ENCODE data around the gene ILDR2. TPM values are rescaled to one million over a fixed set of nuclear protein-coding genes. Genes with fewer than 3 reads are reported as not detected.
A peak's percentile ranks its signal among the peaks of the same experiment; 100 is the strongest.

ILDR2 gene
- total and polyA plus RNA-seq, 2 donors (not counting 3 experiments of a cell fraction or from before 2014, with no cell fraction given) = not detected

DNA sequence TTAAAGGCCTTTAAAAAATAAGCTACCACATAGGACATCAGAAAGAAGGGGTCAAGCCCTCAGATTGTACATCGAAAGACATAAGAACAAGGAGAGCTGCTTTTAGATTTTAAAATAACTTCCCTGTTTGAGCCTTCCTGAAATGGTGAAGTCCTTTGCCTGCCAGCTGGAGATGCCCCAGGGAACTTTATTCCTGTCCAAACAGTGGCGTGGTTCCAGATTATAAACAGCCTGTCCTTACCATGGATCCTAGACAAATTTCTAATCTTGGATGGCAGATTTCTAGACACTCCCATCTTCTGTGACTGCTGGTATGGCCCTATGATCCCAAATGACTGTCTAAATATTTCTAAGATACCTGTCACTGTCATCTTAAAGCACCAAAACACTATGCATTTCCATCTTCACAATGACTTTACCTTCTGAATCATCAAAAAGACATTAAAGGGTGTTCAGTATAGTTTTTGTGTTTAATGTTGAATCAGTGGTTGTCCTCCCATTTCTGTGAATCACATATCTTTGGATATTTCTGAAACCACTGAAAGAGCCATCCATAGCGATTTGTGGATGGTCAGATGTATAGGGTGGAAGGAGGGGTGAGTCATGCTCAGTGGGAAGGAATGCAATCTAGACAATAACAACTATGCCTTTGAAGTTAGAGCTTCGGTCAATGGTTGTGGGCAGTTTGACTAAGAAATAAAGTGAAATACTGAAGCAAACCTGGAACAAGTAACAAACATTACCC lies 23.2 kb downstream of the ILDR2 start:
- FAIRE-seq = no peak
- Histone ChIP-seq H2AFZ (ENCODE audit: low read depth, low read length) (no peak overlapping the region), H3K9me3 (replicated peaks; ENCODE audit: control insufficient read depth, insufficient read depth, low read length) (no peaks in the 10 kb centered on the region), H3K4me1 (ENCODE audit: control insufficient read depth, extremely low read depth, insufficient read depth, low read length) (no peaks in the 10 kb centered on the region), H3K36me3 (ENCODE audit: control insufficient read depth in 2 of 2, extremely low read depth in 1 of 2, insufficient read depth in 2 of 2, low read length in 2 of 2) (no peaks in the 10 kb centered on the region), H3K27ac (ENCODE audit: insufficient read depth, low read depth, low read length) (no peak overlapping the region), H3K27me3 (ENCODE audit: control insufficient read depth in 2 of 2, insufficient read depth in 2 of 2, low read length in 2 of 2) (peaks cover 9 to 10% of the 10 kb centered on the region in 2 experiments), H3K79me2 (ENCODE audit: control insufficient read depth, insufficient read depth, low read length) (no peaks in the 10 kb centered on the region), H3K9me1 (replicated peaks; ENCODE audit: control insufficient read depth, extremely low read depth, insufficient read depth, low read length) (no peaks in the 10 kb centered on the region), H3K4me2 (ENCODE audit: insufficient read depth, low read length) (no peak overlapping the region), H3K4me3 (replicated peaks in 1 of 3; ENCODE audit: insufficient read depth in 1 of 3, low read depth in 1 of 3, low read length in 3 of 3) (no peak overlapping the region), H4K20me1 (replicated peaks; ENCODE audit: control insufficient read depth, extremely low read depth, insufficient read depth, low read length) (no peaks in the 10 kb centered on the region), H3K9ac (replicated peaks; ENCODE audit: extremely low read depth, insufficient read depth, low read length) (no peak overlapping the region)
- intact Hi-C loops (cut with micrococcal nuclease) = no loop called here
- POLR2A ChIA-PET = no interaction called here
- CTCF ChIA-PET = no interaction called here
- peak; percentile 40 for TF ChIP-seq FOS (IDR thresholded peaks at IDR 0.05; ENCODE audit: borderline replicate concordance, insufficient read depth, low read length)
- TF ChIP-seq POLR2A (IDR thresholded peaks at IDR 0.05; ENCODE audit: low read depth, low read length) = no peak
- DNase-seq (ENCODE audit: low read depth, low spot score) = no peak
- dilution Hi-C loops (cut with MboI; ENCODE audit: extremely low pct_ligation_motif_present, low sequenced_read_pairs) = no loop called here
- BruUV-seq (replicated peaks) = no TSS peak

DNA sequence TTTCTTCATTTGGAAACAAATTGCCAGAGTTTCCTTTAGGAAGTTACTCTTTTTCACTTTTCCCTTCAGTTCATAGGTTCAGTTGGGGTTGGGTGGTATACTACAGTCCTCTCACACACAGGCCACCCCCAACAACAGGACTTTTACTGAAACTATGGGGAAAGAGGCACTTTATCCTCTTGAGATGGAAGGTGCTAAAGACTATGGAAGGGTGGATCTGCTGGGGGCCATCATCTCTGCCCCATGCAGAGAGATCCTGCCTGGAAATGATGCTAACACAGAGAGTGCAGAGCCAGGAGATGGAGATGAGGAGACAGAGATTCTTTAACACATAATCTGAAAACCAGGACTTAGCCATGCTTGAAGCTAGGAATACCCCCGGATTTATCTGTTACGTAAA lies 24.3 kb downstream of the ILDR2 start:
- no peak overlapping the region for H3K9ac ChIP-seq (replicated peaks; ENCODE audit: extremely low read depth, insufficient read depth, low read length)
- H3K79me2 ChIP-seq (ENCODE audit: control insufficient read depth, insufficient read depth, low read length) = no peaks in the 10 kb centered on the region
- H3K4me2 ChIP-seq (ENCODE audit: insufficient read depth, low read length) = no peak overlapping the region
- peaks cover 14 to 17% of the 10 kb centered on the region in 2 experiments for H3K27me3 ChIP-seq (ENCODE audit: control insufficient read depth in 2 of 2, insufficient read depth in 2 of 2, low read length in 2 of 2)
- H2AFZ ChIP-seq (ENCODE audit: low read depth, low read length) = no peak overlapping the region
- BruUV-seq (replicated peaks) = no TSS peak
- H3K4me1 ChIP-seq (ENCODE audit: control insufficient read depth, extremely low read depth, insufficient read depth, low read length) = no peaks in the 10 kb centered on the region
- CTCF ChIA-PET = no interaction called here
- dilution Hi-C loops (cut with MboI; ENCODE audit: extremely low pct_ligation_motif_present, low sequenced_read_pairs) (no loop called here), intact Hi-C loops (cut with micrococcal nuclease) (no loop called here)
- TF ChIP-seq, protein P1, sequence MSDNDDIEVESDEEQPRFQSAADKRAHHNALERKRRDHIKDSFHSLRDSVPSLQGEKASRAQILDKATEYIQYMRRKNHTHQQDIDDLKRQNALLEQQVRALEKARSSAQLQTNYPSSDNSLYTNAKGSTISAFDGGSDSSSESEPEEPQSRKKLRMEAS (IDR thresholded peaks at IDR 0.05; ENCODE audit: insufficient read depth, insufficient read length) = no peak
- TF ChIP-seq GATA2 (IDR thresholded peaks at IDR 0.05; ENCODE audit: insufficient read depth, insufficient read length, low read depth, low read length) (no peak), POLR2AphosphoS5 (IDR thresholded peaks at IDR 0.05; ENCODE audit: insufficient read depth, low read depth, low read length) (no peak), JUN (IDR thresholded peaks at IDR 0.05; ENCODE audit: borderline replicate concordance, insufficient read depth, insufficient read length, low read depth) (no peak), POLR2A (IDR thresholded peaks at IDR 0.05; ENCODE audit: low read depth, low read length) (no peak), MYC (IDR thresholded peaks at IDR 0.05; ENCODE audit: low read depth, low read length) (no peak)
- TF ChIP-seq, protein P2, sequence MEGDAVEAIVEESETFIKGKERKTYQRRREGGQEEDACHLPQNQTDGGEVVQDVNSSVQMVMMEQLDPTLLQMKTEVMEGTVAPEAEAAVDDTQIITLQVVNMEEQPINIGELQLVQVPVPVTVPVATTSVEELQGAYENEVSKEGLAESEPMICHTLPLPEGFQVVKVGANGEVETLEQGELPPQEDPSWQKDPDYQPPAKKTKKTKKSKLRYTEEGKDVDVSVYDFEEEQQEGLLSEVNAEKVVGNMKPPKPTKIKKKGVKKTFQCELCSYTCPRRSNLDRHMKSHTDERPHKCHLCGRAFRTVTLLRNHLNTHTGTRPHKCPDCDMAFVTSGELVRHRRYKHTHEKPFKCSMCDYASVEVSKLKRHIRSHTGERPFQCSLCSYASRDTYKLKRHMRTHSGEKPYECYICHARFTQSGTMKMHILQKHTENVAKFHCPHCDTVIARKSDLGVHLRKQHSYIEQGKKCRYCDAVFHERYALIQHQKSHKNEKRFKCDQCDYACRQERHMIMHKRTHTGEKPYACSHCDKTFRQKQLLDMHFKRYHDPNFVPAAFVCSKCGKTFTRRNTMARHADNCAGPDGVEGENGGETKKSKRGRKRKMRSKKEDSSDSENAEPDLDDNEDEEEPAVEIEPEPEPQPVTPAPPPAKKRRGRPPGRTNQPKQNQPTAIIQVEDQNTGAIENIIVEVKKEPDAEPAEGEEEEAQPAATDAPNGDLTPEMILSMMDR (IDR thresholded peaks at IDR 0.05; ENCODE audit: extremely low read depth in 1 of 2, insufficient read depth in 1 of 2, low read depth in 1 of 2, low read length in 2 of 2) = no peak
- H3K9me3 ChIP-seq (replicated peaks; ENCODE audit: control insufficient read depth, insufficient read depth, low read length) = no peaks in the 10 kb centered on the region
- H4K20me1 ChIP-seq (replicated peaks; ENCODE audit: control insufficient read depth, extremely low read depth, insufficient read depth, low read length) = no peaks in the 10 kb centered on the region
- no peaks in the 10 kb centered on the region for H3K9me1 ChIP-seq (replicated peaks; ENCODE audit: control insufficient read depth, extremely low read depth, insufficient read depth, low read length)
- no peak overlapping the region for H3K27ac ChIP-seq (ENCODE audit: insufficient read depth, low read depth, low read length)
- POLR2A ChIA-PET = no interaction called here
- no peak overlapping the region for H3K4me3 ChIP-seq (replicated peaks in 1 of 3; ENCODE audit: insufficient read depth in 1 of 3, low read depth in 1 of 3, low read length in 3 of 3)
- FAIRE-seq = no peak
- DNase-seq (ENCODE audit: low read depth, low spot score) = no peak
- H3K36me3 ChIP-seq (ENCODE audit: control insufficient read depth in 2 of 2, extremely low read depth in 1 of 2, insufficient read depth in 2 of 2, low read length in 2 of 2) = no peaks in the 10 kb centered on the region
